Smooth muscle cell (in vitro differentiated cells): ENCODE measurements around the gene ADGRG3. TPM values are rescaled to one million over a fixed set of nuclear protein-coding genes. Genes with fewer than 3 reads are reported as not detected.

Experiments
- DNase-seq: peaks from one replicate; lab custom pipeline; 2025; ENCODE audit not compliant: unreplicated experiment; lab: John Stamatoyannopoulos, UW
- H2AFZ ChIP-seq: fragments of 200-600 bp; sonication (generic); 2 replicates; pipeline ENCODE4 v1.6.0; 2016; ENCODE audit warnings: antibody characterized with exemption, low read depth, mild to moderate bottlenecking
- H3F3A ChIP-seq: fragments of 200-600 bp; sonication (generic); 2 replicates; pipeline ENCODE4 v1.6.0; 2017; ENCODE audit warnings: antibody characterized with exemption, low read depth
- H3K27ac ChIP-seq: fragments of 200-600 bp; sonication (generic); 2 replicates; pipeline ENCODE4 v1.5.1; 2016; ENCODE audit warnings: low read depth, mild to moderate bottlenecking
- H3K27me3 ChIP-seq: fragments of 200-600 bp; sonication (generic); 2 replicates; pipeline ENCODE4 v1.6.1; 2016; ENCODE audit warnings: low read depth, mild to moderate bottlenecking
- H3K36me3 ChIP-seq: fragments of 200-600 bp; sonication (generic); 2 replicates; pipeline ENCODE4 v1.5.1; 2016; ENCODE audit warnings: low read depth
- H3K4me1 ChIP-seq: fragments of 200-600 bp; sonication (generic); 2 replicates; pipeline ENCODE4 v1.5.1; 2016; ENCODE audit warnings: low read depth
- H3K4me2 ChIP-seq: fragments of 200-600 bp; sonication (generic); 2 replicates; pipeline ENCODE4 v1.6.0; 2016; ENCODE audit warnings: mild to moderate bottlenecking
- H3K4me3 ChIP-seq: fragments of 200-600 bp; sonication (generic); 2 replicates; pipeline ENCODE4 v1.5.1; 2016; ENCODE audit warnings: mild to moderate bottlenecking
- H3K79me2 ChIP-seq: fragments of 200-600 bp; sonication (generic); 2 replicates; pipeline ENCODE4 v1.6.0; 2016; ENCODE audit warnings: low read depth, mild to moderate bottlenecking
- H3K9ac ChIP-seq: fragments of 200-600 bp; sonication (generic); 2 replicates; pipeline ENCODE4 v1.6.0; 2016; ENCODE audit warnings: low read depth
- H3K9me3 ChIP-seq: fragments of 200-600 bp; sonication (generic); replicated peaks from 2 replicates; pipeline ENCODE4 v1.5.1; 2016; ENCODE audit warnings: low read depth
- H4K20me1 ChIP-seq: fragments of 200-600 bp; sonication (generic); 2 replicates; pipeline ENCODE4 v1.6.0; 2016; ENCODE audit warnings: low read depth
- whole genome bisulfite sequencing: methylation state at CpG from one replicate; pipeline ENCODE4 v1.1.7; 2016; ENCODE audit warnings: low lambda C conversion rate; 5-methylcytosine and 5-hydroxymethylcytosine counted together
- polyA plus RNA-seq: library from polyadenylated mRNA; unstranded; fragments of >200 nt; fragmentation: Nextera tagmentation; extraction: Ambion mirVana; gene quantifications from 2 replicates; pipeline ENCODE4 v1.2.1, GENCODE V29; 2016
- total RNA-seq: library from RNA; depleted of rRNA; stranded (reverse); fragments of >200 nt; gene quantifications from 2 replicates; pipeline ENCODE4 v1.2.3, GENCODE V29; 2014
- TF ChIP-seq, protein P1 (sequence below): fragments of 200-600 bp; sonication (generic); IDR thresholded peaks from 2 replicates; pipeline ENCODE4 v1.5.1; 2017; ENCODE audit warnings: borderline replicate concordance, mild to moderate bottlenecking, antibody characterized with exemption; ENCODE audit not compliant: insufficient read depth, poor library complexity, severe bottlenecking

Gene ADGRG3
- total and polyA plus RNA-seq, 2 experiments from 2014 or later, result 0.13 TPM; not detected in 1

DNA sequence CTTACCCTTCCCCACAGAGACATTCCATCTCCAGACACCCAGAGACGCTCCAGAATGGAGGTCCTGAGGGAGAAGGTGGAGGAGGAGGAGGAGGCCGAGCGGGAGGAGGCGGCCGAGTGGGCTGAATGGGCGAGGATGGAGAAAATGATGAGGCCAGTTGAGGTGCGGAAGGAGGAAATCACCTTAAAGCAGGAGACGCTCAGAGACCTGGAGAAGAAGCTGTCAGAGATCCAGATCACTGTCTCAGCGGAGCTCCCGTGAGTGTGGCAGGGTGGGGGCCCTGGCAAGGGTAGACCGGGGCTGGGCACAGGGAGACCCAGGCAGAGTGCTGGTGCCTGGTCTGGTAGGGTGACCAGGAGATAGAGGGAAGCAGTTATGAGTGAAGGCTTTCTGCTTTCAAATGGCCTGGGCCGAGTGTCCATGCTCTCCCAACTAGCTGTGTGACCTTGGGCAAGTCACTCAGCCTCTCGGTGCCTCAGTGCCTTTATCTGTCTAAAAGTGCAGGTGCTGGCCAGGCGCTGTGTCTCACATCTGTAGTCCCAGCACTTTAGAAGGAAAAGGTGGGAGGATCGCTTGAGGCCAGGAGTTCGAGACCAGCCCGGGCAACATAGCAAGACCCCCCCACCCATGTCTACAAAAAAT is 29.9 kb downstream of the ADGRG3 start:
- no peak overlapping the region for H2AFZ ChIP-seq
- DNase-seq, result no peak
- H3K4me2 ChIP-seq, result no peak overlapping the region
- H3K79me2 ChIP-seq, result no peaks in the 10 kb centered on the region
- H4K20me1 ChIP-seq, result no peaks in the 10 kb centered on the region
- H3K27ac ChIP-seq, result no peak overlapping the region
- no peaks in the 10 kb centered on the region for H3K4me1 ChIP-seq
- TF ChIP-seq, protein P1, sequence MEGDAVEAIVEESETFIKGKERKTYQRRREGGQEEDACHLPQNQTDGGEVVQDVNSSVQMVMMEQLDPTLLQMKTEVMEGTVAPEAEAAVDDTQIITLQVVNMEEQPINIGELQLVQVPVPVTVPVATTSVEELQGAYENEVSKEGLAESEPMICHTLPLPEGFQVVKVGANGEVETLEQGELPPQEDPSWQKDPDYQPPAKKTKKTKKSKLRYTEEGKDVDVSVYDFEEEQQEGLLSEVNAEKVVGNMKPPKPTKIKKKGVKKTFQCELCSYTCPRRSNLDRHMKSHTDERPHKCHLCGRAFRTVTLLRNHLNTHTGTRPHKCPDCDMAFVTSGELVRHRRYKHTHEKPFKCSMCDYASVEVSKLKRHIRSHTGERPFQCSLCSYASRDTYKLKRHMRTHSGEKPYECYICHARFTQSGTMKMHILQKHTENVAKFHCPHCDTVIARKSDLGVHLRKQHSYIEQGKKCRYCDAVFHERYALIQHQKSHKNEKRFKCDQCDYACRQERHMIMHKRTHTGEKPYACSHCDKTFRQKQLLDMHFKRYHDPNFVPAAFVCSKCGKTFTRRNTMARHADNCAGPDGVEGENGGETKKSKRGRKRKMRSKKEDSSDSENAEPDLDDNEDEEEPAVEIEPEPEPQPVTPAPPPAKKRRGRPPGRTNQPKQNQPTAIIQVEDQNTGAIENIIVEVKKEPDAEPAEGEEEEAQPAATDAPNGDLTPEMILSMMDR, result no peak
- no peak overlapping the region for H3K9ac ChIP-seq
- no peaks in the 10 kb centered on the region for H3K27me3 ChIP-seq
- H3K4me3 ChIP-seq, result no peak overlapping the region
- H3F3A ChIP-seq, result no peaks in the 10 kb centered on the region
- H3K36me3 ChIP-seq, result no peaks in the 10 kb centered on the region
- 93% methylated on average over 17 of the region's 17 CpGs for WGBS
- H3K9me3 ChIP-seq, result no peaks in the 10 kb centered on the region

DNA sequence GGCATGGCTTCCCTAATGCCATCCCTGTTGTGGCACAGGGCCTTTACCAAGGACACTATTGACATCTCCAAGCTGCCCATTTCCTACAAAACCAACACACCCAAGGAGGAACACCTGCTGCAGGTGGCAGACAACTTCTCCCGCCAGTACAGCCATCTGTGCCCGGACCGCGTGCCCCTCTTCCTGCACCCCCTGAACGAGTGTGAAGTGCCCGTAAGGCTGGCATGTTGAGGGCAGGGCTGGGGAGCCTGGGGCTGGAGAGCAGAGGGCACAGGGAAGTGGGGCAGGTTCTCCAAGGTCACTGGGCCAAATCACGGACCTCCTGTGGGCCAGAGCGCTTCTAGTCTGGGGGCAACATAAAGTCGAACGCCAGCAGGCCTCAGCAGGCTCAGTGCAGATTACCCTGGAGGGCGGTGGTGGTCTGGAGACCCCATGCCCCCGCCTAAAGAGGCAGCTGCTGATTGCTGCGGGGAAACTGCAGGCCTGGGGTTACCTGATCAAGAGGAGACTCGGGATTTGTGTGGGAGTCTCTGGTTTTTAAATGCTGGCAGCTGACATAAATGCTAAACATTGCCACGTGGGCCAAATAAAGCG is 30.8 kb downstream of the ADGRG3 start:
- Histone ChIP-seq H3K79me2 (no peaks in the 10 kb centered on the region), H3F3A (no peaks in the 10 kb centered on the region), H4K20me1 (no peaks in the 10 kb centered on the region), H3K4me3 (no peak overlapping the region), H2AFZ (no peak overlapping the region), H3K27me3 (no peaks in the 10 kb centered on the region), H3K27ac (no peak overlapping the region), H3K4me2 (no peak overlapping the region), H3K9ac (no peak overlapping the region), H3K36me3 (no peaks in the 10 kb centered on the region), H3K9me3 (no peaks in the 10 kb centered on the region), H3K4me1 (no peaks in the 10 kb centered on the region)
- TF ChIP-seq, protein P1, result no peak
- WGBS, result 88% methylated on average over 16 of the region's 16 CpGs
- no peak for DNase-seq

DNA sequence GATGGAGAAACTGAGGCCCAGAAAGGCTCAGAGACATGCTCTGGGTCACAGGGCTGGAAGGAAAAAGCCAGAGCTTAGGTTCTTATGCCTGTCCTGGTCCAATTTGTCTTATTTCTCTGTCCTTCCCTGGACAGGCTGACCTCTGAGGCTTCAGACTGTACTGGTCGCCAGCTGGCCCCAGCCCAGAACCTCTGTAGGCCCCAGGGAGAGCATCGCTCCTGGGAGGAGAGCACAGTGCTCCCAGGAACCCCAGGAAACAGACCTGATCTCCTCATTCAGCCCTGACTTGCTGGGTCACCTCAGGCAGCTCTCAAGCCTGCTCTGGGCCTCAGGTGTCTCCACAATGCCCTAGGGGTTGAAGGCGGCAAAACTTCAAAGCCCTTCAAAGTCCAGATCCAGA is 31.4 kb downstream of the ADGRG3 start:
- WGBS, result 96% methylated on average over 3 of the region's 3 CpGs
- Histone ChIP-seq H3K9ac (no peak overlapping the region), H3K79me2 (no peaks in the 10 kb centered on the region), H2AFZ (no peak overlapping the region), H3K4me2 (no peak overlapping the region), H4K20me1 (no peaks in the 10 kb centered on the region), H3K4me3 (no peak overlapping the region), H3K27ac (no peak overlapping the region), H3K4me1 (no peaks in the 10 kb centered on the region), H3K9me3 (no peaks in the 10 kb centered on the region), H3F3A (no peaks in the 10 kb centered on the region), H3K36me3 (no peaks in the 10 kb centered on the region), H3K27me3 (no peaks in the 10 kb centered on the region)
- TF ChIP-seq, protein P1, result no peak
- no peak for DNase-seq

DNA sequence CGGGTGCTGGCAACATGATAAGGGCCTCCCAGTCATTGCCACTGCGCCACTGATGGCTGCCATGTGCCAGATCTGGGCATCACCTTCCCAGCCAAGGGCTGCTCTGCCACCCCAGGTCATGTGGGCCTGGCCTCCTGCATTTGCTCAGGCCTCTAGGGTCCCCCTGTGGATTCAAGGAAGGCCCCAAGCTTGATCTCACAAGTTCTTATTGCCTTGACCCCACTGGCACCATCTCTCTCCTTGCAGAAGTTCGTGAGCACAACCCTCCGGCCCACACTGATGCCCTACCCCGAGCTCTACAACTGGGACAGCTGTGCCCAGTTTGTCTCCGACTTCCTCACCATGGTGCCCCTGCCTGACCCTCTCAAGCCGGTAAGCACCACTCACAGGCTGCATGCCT is 31.8 kb downstream of the ADGRG3 start:
- Histone ChIP-seq H3K4me1 (no peaks in the 10 kb centered on the region), H3K9ac (no peak overlapping the region), H3F3A (no peaks in the 10 kb centered on the region), H3K9me3 (no peaks in the 10 kb centered on the region), H3K79me2 (no peaks in the 10 kb centered on the region), H3K4me2 (no peak overlapping the region), H3K4me3 (no peak overlapping the region), H4K20me1 (no peaks in the 10 kb centered on the region), H3K27ac (no peak overlapping the region), H2AFZ (no peak overlapping the region), H3K27me3 (no peaks in the 10 kb centered on the region), H3K36me3 (no peaks in the 10 kb centered on the region)
- TF ChIP-seq, protein P1, result no peak
- WGBS, result 95% methylated on average over 7 of the region's 7 CpGs
- no peak for DNase-seq
